WI38 (cell line): ENCODE data around the gene RIN2.

Experiments used
- H3K4me3 ChIP-seq: 2 replicates; pipeline ENCODE4 v1.5.1; 2011; ENCODE audit warnings: low read depth, mild to moderate bottlenecking, control low read depth, low read length
- CTCF ChIP-seq: IDR thresholded peaks from 2 replicates; pipeline ENCODE4 v1.5.1; 2012; ENCODE audit warnings: low read depth, mild to moderate bottlenecking, control low read depth, low read length

Gene RIN2

DNA sequence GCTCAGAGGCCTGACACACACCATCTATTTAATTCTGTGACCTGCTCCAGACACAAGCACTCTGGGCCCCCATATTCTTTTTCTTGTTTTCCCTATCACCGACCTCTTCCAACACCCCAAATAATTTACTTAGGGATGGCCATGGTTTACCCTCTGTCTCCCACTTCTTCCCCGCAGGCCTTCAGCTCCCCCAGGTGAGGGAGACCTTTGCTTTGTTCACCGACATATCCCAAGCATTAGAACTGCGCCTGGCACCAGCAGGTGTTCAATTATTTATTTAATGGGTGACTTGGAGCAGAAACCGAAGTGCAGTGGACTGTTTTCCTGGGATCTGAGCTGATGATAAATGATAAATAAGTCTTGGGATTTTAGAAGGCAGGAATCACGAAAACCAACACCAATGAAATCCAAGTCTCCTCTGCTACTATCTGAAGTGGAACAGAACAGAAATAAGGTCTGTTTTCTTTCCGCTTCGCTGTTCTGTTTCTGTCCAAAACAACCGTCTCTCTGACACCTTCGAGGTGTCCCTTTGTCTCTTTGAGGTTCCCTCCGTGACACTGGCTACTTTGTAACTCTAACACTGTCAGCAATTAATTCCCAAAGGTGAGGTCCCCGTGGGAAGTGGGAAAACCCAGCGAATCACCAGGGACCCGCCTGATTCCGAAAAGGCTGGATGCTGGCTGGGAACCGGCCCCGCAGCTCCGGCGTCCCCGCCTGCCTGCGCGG lies 1.1 kb upstream of the RIN2 start:
- peak overlapping the region; percentile 84 for H3K4me3 ChIP-seq

GRCh38 chr20:19757487-19758132 lies 448 bp upstream of the RIN2 start:
- peak overlapping the region; percentile 84 for H3K4me3 ChIP-seq
- TF ChIP-seq CTCF: no peak

More for the DNA sequence above, 1.1 kb upstream of the RIN2 start:
- no peak for TF ChIP-seq CTCF

GRCh38 chr20:19758501-19759331 lies 658 bp downstream of the RIN2 start:
- peak overlapping the region; percentile 84 for H3K4me3 ChIP-seq
- TF ChIP-seq CTCF: no peak

DNA sequence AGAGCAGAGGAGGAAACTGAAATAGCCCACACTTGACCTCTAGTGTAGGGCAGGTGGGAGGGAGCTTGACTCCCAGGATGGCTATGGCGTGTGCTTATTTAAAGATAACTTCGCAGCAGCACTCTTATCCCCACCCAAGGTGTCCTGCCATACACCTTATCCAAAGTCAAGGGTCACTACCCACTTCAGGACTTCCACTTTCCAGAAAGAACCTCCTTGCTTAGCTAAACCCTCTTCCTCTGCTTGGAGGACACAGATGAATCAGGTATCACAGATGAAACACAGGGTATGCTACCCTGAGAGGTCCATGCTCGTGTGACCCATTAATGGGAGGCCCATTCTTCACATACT lies 2.3 kb downstream of the RIN2 start:
- H3K4me3 ChIP-seq: no peak overlapping the region
- TF ChIP-seq CTCF: no peak

GRCh38 chr20:19761326-19761725 lies 3.3 kb downstream of the RIN2 start:
- no peak for TF ChIP-seq CTCF
- H3K4me3 ChIP-seq: no peak overlapping the region

- no peak overlapping the region for H3K4me3 ChIP-seq
- TF ChIP-seq CTCF: no peak
Observed at GRCh38 chr20:19761841-19762240, 3.8 kb downstream of the RIN2 start.

DNA sequence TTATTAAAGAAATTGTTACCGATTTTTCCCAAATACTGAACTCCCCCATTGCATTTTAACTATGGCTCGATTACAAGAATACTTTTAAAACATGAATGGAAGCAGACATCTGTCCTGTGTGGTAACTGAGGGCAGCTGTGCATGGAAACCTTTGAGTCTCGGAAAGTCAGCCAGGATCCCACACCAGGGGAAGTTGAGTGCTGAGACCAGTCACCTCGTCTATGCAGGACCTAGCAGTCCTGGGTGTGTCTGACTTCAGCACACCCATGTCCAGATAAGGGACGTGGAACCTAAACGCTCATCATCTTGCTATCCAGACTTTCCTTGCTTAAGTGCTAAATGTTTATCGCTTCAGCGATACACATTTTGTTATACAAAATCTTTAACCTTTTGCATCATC lies 6.1 kb downstream of the RIN2 start:
- H3K4me3 ChIP-seq: no peak overlapping the region
- TF ChIP-seq CTCF: no peak
